HG03025 (cell line): ENCODE data around the gene MCEE.
"Not testable (repeated sequence)": the region's sequence is repeated elsewhere in the genome, so short reads cannot be mapped to it uniquely, and the experiment has no call there.

Experiments used
- ATAC-seq: cut with Tn5 transposase; IDR thresholded peaks from one replicate; pipeline ENCODE4 v1.9.1; 2021; ENCODE audit warnings: mild to moderate bottlenecking, moderate library complexity; ENCODE audit not compliant: unreplicated experiment, low FRiP score

MCEE gene

GRCh38 chr2:71129114-71129901, 721 bp downstream of the MCEE start:
- ATAC-seq: no peak

- ATAC-seq: no peak
Observed at GRCh38 chr2:71126957-71127356, 3.1 kb downstream of the MCEE start.

DNA sequence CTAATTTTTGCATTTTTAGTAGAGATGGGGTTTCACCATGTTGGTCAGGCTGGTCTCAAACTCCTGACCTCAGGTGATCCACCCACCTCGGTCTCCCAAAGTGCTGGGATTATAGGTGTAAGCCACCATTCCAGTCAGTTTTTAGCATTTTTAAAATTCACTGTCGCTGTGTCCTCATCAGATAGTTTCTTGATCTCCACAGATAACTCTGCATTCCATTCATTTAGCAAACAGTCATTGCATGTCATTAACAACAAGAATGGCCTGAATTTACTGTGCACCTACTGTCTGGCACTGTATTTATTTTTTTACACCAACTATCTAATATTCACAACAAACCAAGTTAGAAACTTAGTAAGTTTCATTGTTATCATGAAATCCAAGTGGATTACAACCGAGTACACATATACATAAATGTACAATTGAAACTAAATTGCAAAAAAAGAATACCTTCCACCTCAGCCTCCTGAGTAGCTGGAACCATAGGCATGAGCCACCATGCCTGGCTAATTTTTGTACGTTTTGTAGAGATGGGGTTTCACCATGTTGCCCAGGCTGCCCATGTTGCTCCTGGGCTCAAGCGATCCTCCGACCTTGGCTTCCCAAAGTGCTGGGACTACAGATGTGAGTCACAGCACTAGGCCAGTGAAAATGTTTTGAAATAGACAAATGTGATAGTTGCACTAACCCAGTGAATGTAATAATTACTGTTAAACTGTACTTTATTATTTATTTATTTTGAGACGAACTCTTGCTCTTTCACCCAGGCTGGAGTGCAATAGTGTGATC, 4.3 kb downstream of the MCEE start:
- no peak for ATAC-seq

GRCh38 chr2:71122387-71123298, 7.4 kb downstream of the MCEE start:
- no peak for ATAC-seq

DNA sequence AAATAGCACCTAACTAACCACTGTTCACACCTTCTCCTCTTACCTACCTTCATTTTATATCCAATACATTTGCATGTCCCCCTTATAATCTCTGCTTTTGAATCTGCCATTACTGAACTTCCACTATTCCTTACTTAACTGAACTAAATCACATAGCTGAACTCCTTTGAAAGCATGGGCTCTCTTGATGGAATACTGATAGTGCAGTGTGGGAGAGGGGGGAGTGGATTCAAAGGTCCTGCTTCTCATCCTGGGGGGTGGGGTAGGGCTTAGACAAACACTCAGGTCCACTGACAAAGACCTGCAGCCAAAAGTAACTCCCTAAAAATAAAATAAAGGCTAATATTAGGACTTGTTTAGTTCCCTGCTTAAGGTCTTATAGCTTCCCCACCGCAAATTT, 8.6 kb downstream of the MCEE start:
- ATAC-seq: no peak

DNA sequence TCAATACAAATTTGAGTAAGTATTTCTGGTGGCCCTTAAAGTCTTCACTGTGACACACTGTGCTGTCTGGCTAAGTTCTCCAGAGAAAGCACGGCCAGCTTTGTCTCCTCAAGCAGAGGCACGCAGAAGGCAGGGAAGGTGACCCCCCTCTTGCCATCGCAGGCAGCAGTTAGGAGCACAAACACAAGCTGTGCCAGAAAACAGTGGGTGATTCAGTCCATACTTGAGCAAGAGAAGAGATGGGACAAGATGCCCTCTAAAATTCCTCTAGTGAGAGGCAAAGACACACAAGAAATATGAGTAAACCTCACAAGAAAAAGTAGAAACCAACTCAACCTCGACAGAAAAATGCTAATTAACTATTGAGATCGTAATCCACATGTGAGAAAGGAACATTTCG, 9.8 kb downstream of the MCEE start:
- ATAC-seq: no peak

DNA sequence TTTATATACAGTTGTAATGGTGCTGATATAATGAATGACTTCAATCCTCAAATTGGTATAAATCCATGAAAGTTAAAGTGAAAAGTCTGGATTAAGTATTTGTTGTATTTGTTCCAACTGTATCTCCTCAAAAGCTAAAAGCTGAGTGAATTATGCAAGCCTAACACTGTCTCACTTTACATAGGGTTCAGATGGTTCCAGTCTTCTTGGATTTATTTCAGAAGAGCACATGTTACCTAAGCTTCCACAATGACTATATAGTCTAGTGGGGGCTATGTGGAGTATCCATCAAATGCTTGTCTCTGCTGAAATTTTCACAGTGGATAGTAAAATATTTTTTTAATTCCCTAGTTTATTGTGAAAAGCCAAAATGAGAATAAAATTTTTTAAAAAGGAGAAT, 13.0 kb downstream of the MCEE start:
- ATAC-seq: no peak

DNA sequence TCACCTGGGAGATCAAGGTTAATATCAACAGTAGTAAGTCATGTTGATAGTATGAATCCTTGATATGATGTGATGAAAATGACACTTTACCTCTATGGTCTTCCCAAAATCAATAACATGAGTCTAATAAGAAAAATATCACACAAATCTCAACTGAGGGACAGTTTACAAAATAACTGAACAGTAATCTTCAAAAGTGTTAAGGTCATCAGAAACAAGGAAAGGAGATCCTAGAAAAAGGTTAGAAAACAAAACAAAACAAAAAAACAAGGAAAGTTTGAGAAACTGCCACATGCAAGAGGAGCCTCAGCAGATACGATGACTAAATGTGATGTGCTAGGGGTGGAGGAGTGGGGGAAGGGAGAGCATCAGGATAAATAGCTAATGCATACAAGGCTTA, 16.2 kb downstream of the MCEE start:
- ATAC-seq: no peak

DNA sequence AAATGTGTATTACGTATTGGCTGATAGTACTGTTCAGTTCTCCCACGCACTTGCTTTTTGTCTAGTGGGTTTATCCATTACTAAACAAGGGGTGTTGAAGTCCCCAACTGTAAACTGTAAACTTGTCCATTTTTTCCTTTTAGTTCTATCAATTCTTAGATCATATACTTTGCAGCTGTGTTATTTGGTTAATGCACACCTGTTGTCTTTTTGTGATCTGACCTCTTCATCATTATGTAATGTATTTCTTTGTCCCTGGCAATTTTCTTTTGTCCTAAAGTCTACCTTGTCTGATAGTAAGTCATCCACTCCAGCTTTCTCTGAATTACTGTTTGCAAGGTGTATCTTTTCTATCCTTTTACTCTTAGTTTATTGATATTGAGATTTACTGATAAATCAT, 21.9 kb downstream of the MCEE start:
- no peak for ATAC-seq

DNA sequence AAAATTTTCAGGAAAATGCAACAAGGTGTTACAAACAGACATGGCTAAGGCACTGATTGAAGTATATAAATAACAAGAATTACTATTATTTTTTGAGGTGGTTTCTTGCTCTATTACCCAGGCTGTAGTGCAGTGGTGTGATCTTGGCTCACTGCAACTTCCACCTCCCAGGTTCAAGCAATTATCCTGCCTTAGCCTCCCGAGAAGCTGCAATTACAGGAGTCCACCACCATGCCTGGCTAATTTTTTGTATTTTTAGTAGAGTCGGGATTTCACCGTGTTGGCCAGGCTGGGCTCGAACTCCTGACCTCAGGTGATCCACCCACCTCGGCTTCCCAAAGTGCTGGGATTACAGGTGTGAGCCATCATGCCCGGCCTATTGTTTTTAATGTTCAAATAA, 23.6 kb downstream of the MCEE start:
- not testable (repeated sequence) for ATAC-seq

- no peak for ATAC-seq
Observed at GRCh38 chr2:71103809-71104208, 26.2 kb downstream of the MCEE start.

DNA sequence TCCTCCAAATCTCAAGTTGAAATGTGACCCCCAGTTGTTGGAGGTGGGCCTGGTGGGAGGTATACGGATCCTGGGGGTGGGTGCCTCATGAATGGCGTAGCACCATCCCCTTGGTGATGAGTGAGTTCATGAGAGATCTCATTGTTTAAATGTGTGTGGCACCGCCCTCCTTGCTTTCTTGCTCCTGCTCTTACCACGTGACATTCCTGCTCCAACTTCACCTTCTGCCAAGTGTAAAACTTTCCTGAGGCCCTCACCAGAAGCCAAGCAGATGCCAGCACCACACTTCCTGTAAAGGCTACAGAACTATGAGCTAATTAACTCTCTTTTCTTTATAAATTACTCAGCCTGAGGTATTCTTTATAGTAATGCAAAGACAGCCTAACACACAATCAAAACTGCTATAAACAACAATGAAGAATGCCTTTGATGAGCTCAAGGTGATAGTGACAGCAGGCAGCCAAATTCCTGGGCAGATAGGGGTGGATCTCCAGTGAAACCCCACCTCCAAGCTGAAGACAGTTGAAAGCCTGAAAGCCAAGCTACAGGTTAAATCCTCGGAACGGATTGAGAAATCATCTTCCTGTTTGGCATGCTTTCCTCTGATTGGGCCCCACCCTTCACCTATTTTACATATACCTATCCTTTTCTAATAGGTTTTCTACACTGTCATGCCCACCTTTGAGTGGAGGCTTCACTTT, 26.9 kb downstream of the MCEE start:
- ATAC-seq: no peak

DNA sequence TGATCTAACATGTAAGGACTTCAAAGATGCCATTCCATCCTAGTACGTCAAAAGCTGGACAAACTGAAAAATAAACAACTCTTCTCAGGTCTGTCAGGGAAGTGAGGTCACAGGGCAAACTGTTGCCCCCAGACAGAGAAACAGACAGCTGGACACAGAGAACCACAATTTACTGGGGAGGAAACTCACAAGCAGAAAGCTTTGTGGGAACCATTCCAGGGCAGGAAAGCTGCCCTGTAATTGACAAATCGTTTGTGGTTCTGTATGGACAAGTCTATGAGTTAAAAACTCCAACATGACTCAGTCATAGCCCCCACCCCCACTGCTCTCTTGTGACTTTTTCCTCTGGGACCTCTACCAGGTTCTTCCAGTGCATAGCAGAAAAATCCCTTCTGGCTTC, 28.4 kb downstream of the MCEE start:
- no peak for ATAC-seq

GRCh38 chr2:71100195-71100964, 29.6 kb downstream of the MCEE start:
- ATAC-seq: no peak

- not testable (repeated sequence) for ATAC-seq
Observed at GRCh38 chr2:71092491-71093260, 37.4 kb downstream of the MCEE start.

- not testable (repeated sequence) for ATAC-seq
Observed at GRCh38 chr2:71091808-71092207, 38.2 kb downstream of the MCEE start.

DNA sequence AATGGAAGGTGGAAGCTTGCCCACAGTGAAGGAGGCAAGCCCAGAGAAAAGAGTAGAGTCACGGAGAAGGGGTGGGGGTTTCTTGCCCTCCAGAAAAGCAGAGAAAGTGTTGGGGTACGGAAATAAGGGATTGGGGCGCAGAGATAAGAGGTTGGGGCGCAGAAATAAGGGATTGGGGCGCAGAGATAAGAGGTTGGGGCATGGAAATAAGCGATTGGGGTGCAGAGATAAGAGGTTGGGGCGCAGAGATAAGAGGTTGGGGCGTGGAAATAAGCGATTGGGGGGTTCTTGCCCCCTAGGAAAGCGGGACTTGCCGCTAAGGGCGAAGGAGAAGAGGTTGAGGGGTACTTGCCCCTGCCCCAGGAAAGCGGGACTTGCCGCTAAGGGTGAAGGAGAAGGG, 40.6 kb downstream of the MCEE start:
- not testable (repeated sequence) for ATAC-seq

DNA sequence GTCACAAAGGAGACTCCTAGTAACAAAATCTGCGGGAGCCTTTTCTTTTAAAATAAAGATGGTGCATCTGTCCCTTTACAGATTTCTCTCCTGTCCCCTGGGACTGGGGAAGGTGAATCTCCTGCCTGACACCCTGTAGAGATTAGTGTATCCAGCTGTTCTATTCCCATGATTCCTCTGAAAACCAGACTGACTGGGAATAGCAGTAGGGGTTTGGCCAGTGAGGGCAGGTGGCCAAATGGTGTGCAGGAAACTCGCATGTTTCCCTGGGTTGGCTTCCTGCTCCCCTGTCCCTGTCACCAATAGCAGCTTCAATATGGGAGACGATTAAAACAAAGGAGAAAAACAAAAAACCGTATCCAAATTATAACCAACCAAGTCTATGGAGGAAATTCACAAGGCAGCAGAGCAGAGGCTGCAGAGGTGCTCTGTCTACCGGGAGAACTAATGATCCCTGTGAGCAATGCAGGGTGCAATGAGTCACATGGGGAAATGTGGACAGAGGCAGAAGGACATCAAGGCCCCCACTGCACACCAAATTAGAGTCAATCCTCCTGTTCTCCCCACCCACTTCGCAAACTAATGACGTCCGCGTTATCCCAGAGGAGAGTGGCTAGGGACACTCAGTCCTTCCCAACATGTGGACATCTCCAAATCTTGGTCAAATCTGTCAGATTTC, 44.6 kb downstream of the MCEE start:
- ATAC-seq: not testable (repeated sequence)
